ENCODE measurements around the gene NR2F6.

Gene NR2F6

GRCh38 chr19:17237747-17238706 is 7.7 kb downstream of the NR2F6 start:
- no peak for DNase-seq

GRCh38 chr19:17236811-17237543 is 8.7 kb downstream of the NR2F6 start:
- DNase-seq = no peak

DNA sequence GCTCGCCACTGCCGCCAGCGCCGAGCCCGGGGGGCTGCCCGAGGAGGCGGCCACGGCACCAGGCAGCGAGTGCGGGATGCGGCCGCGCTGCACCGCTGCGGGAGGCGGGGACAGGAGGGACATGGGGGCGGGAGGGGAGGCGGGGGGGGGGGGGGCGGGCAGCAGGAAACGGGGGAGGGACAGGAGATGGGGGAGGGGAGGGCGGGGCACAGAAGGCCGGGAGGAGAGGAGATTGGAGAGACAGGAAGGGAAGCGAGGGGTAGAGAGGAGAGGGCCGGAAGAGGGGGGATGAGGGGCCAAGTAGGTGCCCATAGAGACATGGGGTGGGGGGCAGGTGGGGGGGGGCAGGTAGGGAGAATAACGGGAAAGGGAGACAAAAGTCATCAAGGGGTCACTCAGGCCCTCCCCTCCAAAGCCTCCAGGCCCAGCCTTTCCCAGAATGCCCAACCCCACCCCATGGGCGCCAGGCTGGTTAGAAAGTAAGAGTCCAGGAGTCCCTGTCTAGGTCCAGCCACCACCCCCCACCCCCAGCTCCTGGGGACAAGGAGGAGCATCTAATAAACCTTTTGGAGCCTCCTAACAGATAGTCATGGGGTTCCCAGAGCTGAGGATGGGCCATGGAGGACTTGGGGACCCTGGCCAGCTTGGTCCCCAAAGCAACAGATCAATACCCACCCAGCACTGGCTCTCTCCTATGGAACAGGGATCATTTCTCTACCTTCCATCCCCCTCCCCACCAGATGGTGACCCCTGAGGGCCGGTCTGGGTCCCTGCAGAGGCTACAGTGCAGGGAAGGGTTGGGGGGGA is 9.5 kb downstream of the NR2F6 start:
- no peak for DNase-seq

- peak; percentile 78 for DNase-seq
Observed at GRCh38 chr19:17235300-17235970, 10.3 kb downstream of the NR2F6 start.

- peak; percentile 80 for DNase-seq
Observed at GRCh38 chr19:17234911-17235299, 10.8 kb downstream of the NR2F6 start.

GRCh38 chr19:17232258-17232657 is 13.5 kb downstream of the NR2F6 start:
- DNase-seq = no peak

DNA sequence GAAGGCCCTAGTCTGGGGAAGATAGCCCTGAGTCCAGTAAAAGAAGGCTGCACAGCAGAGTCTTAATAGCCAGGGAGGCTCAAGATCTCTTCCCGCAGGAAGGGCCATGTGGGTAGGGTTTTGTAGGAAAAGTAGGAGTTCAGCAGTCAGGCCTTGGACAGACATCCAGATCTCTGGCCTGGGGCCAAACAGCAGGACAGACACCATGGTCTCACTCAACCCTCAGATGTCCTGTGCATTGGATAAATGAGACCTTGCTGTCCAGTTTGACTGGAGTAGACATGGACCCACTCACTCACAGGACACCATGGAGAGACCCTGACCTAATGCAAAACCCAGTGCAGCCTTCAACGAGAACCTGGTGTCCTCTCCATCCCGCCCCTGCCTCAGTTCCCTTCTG is 15.8 kb downstream of the NR2F6 start:
- no peak for DNase-seq

DNA sequence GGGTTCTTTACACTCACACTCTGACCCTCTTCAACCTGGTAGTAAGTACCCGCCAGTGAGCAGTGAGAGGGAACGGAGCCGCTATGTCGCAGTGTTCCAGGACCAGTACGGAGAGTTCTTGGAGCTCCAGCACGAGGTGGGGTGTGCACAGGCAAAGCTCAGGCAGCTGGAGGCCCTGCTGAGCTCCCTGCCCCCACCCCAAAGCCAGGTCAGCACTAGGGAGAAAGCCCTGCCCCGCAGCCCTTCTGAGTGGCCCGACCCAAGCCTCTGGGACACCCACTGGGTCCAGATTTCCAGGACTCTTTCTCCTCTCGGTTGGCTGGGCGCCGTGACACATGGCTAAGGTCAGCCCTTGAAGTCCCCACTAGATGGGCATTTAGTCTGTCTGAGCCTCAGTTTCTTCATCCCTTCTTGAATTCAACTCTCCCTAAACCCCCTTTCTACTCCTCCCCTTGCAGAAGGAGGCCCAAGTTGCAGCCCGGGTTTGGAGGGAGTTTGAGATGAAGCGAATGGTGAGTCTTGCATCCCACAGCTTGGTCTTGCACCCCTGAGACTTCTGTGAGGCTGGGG is 17.8 kb downstream of the NR2F6 start:
- DNase-seq = no peak

GRCh38 chr19:17226002-17226933 is 19.5 kb downstream of the NR2F6 start, which contains the start of gene OCEL1:
Gene OCEL1, plus strand, starts transcription at chr19:17226226. Its CDS starts 22 bp downstream, at chr19:17226248.
- DNase-seq = peak; percentile 99

DNA sequence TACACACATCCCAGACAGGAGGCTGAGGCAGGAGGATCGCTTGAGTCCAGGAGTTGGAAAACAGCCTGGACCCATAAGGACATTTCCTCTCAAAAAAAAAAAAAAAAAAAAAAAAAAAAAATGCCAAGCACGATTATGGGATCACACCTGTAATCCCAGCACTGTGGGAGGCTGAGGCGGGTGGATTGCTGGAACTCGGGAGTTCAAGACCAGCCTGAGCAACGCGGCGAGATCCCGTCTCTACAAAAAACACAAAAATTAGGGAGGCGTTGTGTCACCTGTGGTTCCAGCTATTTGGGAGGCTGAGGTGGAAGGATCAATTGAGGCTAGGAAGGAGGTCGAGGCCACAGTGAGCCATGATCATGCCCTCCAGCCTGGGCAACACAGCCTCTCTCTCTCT is 20.7 kb downstream of the NR2F6 start:
- no peak for DNase-seq

DNA sequence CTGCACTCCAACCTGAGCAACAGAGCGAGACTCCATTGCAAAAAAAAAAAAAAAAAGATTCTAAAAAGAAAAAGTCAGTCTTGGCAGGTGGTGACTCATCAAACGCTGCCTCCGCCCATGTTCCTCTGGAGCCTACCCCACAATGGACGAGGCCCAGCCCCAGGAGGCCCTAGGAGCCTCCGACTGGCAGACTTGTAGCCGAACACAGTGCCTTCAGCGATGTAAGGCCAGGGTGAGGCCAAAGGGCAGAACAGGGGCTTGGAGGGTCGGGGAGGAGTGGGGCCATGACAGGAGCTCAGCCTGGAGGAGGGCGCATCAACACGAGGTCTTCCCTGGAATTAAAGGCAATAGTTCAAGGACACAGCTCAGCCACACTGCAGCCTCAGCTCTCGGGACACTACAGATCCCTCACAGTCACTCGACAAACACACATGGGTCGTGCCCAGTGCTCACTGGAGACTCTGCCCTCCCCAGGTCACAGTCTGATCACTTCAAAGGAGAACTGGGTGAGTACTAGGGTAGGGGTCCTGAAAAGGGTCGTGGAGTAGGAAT is 25.4 kb downstream of the NR2F6 start:
- peak; percentile 34 for DNase-seq

DNA sequence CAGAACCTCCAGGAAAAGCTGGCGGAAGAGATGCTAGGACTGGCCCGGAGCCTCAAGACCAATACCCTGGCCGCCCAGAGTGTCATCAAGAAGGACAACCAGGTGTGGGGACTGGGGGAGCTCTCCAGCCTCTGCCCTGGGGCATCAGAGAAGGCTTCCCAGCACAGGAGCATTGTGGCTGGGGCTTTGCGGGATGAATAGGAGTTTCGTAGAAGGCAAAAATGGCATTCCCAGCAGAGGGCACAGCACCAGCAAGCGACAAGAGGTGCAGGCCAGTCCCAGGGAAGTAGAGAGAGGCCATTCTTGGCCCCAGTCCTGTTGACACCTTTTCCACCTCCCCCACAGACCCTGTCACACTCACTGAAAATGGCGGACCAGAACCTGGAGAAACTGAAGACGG is 26.4 kb downstream of the NR2F6 start:
- DNase-seq = no peak

DNA sequence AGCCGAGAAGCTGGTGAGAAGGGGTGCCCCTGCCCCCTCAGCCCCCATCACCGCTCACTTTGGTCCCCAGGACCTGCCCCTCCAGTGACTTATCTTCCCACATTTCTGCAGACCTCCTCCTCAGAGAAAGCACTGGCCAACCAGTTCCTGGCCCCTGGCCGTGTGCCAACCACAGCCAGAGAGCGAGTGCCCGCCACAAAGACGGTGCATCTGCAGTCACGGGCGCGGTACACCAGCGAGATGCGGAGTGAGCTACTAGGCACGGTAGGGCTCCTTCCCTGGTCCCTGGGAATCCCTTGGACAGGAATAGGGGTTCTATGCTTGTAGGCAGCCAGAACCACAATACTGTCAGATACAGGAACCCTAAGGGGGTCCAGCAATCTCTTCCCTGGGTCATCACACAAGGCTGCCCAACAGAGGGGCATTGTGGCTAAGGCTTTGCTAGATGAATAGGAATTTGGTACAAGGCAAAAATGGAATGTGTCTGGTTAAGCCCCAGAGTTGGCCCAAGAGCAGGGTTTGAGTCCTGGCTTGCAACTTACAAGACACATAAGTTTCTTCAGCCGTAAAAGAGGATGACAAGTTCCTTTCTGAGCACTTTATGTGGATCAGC is 29.6 kb downstream of the NR2F6 start:
- DNase-seq = no peak

- peak; percentile 90 for DNase-seq
Observed at GRCh38 chr19:17215127-17215971, 30.4 kb downstream of the NR2F6 start, which contains the start of gene USE1. Gene USE1, plus strand, starts transcription at chr19:17215357. Its CDS starts 49 bp downstream, at chr19:17215406.

DNA sequence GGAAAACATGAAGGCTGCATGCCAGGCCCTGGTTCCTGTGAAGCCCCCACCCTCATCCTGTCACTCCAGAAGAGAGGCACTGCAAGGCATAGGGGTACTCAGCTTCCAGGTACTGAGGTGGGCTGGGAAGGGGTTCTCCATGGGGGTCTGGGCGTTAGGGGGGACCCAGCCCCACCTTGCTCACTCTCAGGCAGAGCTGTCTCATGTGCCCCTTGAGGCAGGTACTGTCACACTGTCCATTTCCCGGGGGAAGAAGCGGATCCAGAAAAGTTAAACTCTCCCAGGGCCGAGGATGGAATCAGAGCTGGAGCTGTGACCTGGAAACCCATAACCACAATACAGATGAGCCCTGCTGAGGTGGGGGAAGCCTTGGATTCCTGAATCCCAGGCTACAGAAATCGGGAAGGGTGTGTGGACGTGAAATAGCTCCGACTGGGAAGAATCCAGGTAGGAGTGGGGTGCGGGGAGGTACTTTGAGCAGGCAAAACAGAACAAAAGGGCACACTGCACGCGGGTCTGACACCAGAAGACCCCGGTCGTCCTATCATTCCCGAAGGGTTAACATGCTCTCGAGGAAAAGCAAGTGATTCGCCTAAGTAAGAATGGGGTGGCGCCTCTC is 31.1 kb downstream of the NR2F6 start:
- no peak for DNase-seq

GRCh38 chr19:17213334-17213733 is 32.4 kb downstream of the NR2F6 start:
- DNase-seq = no peak

GRCh38 chr19:17211547-17212446 is 33.9 kb downstream of the NR2F6 start:
- no peak for DNase-seq
